Activated CD4-positive, alpha-beta T cell treated with anti-CD3 and anti-CD28 coated beads, Interleukin-2, amount 50 U/mL, for 4 hours (primary cell): ENCODE measurements around the gene LMX1B.
"Not testable (repeated sequence)": the region's sequence is repeated elsewhere in the genome, so short reads cannot be mapped to it uniquely, and the experiment has no call there.

Experiments
- DNase-seq, 2 experiments: peaks; one replicate each; pipeline ENCODE4 v3.0.0-alpha.2; 2020

The LMX1B gene

GRCh38 chr9:126613651-126614050, at the start of gene LMX1B:
Gene LMX1B (plus strand): TSS chr9:126613928. CDS start chr9:126614450, 522 bp downstream.
- no peak for DNase-seq

GRCh38 chr9:126564128-126564527, 49.6 kb upstream of the LMX1B start:
- DNase-seq: no peak

- no peak for DNase-seq
Measured at GRCh38 chr9:126564716-126565115, 49.0 kb upstream of the LMX1B start.

- DNase-seq: no peak
Measured at GRCh38 chr9:126565336-126566128, 48.2 kb upstream of the LMX1B start.

- DNase-seq: no peak
Measured at GRCh38 chr9:126569036-126569435, 44.7 kb upstream of the LMX1B start.

GRCh38 chr9:126578029-126578428, 35.7 kb upstream of the LMX1B start:
- no peak for DNase-seq

GRCh38 chr9:126580319-126580718, 33.4 kb upstream of the LMX1B start:
- not testable (repeated sequence) for DNase-seq

GRCh38 chr9:126581893-126582292, 31.8 kb upstream of the LMX1B start:
- no peak for DNase-seq

GRCh38 chr9:126582427-126582826, 31.3 kb upstream of the LMX1B start:
- no peak for DNase-seq

- DNase-seq: no peak
Measured at GRCh38 chr9:126583144-126583760, 30.5 kb upstream of the LMX1B start.

GRCh38 chr9:126584611-126585010, 29.1 kb upstream of the LMX1B start:
- DNase-seq: no peak

GRCh38 chr9:126586236-126586635, 27.5 kb upstream of the LMX1B start:
- no peak for DNase-seq

- DNase-seq: no peak
Measured at GRCh38 chr9:126587187-126588185, 26.2 kb upstream of the LMX1B start.

- no peak for DNase-seq
Measured at GRCh38 chr9:126588491-126589168, 25.1 kb upstream of the LMX1B start.

GRCh38 chr9:126589349-126589748, 24.4 kb upstream of the LMX1B start:
- DNase-seq: no peak

- DNase-seq: no peak
Measured at GRCh38 chr9:126591083-126591482, 22.6 kb upstream of the LMX1B start.

- DNase-seq: no peak
Measured at GRCh38 chr9:126591922-126592321, 21.8 kb upstream of the LMX1B start.

- DNase-seq: no peak
Measured at GRCh38 chr9:126592461-126592860, 21.3 kb upstream of the LMX1B start.

GRCh38 chr9:126595982-126596381, 17.7 kb upstream of the LMX1B start:
- no peak for DNase-seq

GRCh38 chr9:126599047-126599650, 14.6 kb upstream of the LMX1B start:
- no peak for DNase-seq

GRCh38 chr9:126604059-126605055, 9.4 kb upstream of the LMX1B start:
- DNase-seq: no peak
